Measurements from ENCODE around the gene GALNS.

DNA sequence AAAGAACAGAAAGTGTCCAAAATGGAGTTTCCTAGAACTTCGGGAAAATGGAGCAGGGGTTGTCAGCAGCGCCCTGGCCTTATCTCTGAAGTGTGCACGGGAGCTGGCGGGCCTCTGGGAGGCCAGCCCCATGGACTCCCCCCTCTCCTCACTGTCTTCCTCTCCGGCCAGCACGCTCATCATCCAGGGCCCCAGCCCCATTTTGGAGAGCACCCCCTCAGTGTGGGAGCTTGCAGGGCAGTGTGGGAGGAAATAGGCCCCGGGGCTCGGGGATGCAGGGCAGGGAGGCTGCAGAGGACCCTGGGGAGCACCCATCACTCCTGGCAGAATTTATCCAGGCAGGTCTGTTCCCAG is 14.6 kb upstream of the GALNS start:
- TF ChIP-seq CTCF (IDR thresholded peaks at IDR 0.05; ENCODE audit: insufficient read depth, low read length, poor library complexity, severe bottlenecking) (no peak), EZH2phosphoT487 (conservative IDR thresholded peaks at IDR 0.05; ENCODE audit: low read length) (no peak)

All from SU-DHL-6 (cell line).